Cardiac muscle cell (in vitro differentiated cells and primary cell): ENCODE results near the gene PEAK3. TPM values are rescaled to one million over a fixed set of nuclear protein-coding genes. Genes with fewer than 3 reads are reported as not detected.

Experiments used
- DNase-seq, 2 donors: peaks; one replicate each; pipeline versions ENCODE4 v3.0.0 to v3.0.0-alpha.2; 2010 to 2017; ENCODE audit warnings: low read depth in 1 of 2, low spot score in 1 of 2
- H3K27ac ChIP-seq: fragments of 200-600 bp; sonication (generic); 2 replicates; pipeline ENCODE4 v1.5.1; 2016
- H3K27me3 ChIP-seq: fragments of 200-600 bp; sonication (generic); 2 replicates; pipeline ENCODE4 v1.6.0; 2016; ENCODE audit warnings: control low read depth
- H3K36me3 ChIP-seq: fragments of 200-600 bp; sonication (generic); 2 replicates; pipeline ENCODE4 v1.5.1; 2016; ENCODE audit warnings: control low read depth
- H3K4me1 ChIP-seq: fragments of 200-600 bp; sonication (generic); 2 replicates; pipeline ENCODE4 v1.8.1; 2017; ENCODE audit warnings: low read depth, mild to moderate bottlenecking, mixed run types
- H3K4me3 ChIP-seq: fragments of 200-600 bp; sonication (generic); 2 replicates; pipeline ENCODE4 v1.5.1; 2016; ENCODE audit warnings: mild to moderate bottlenecking
- H3K9me3 ChIP-seq: fragments of 200-600 bp; sonication (generic); 2 replicates; pipeline ENCODE4 v1.5.1; 2017; ENCODE audit warnings: low read depth, mild to moderate bottlenecking, control low read depth
- CTCF ChIP-seq: IDR thresholded peaks from 2 replicates; pipeline ENCODE4 v1.5.1; 2012; ENCODE audit warnings: low read depth, mild to moderate bottlenecking, low read length
- polyA plus RNA-seq: library from polyadenylated mRNA; unstranded; fragments of >200 nt; fragmentation: Nextera tagmentation; extraction: Ambion mirVana; gene quantifications from 2 replicates; pipeline ENCODE4 v1.2.1, GENCODE V29; 2016
- total RNA-seq: library from RNA; depleted of rRNA; stranded (reverse); fragments of >200 nt; gene quantifications from 2 replicates; pipeline ENCODE4 v1.2.3, GENCODE V29; 2016

The PEAK3 gene
- total and polyA plus RNA-seq, 2 experiments from 2014 or later, result 0.06 to 0.48 TPM

GRCh38 chr19:2253106-2254063, 28.6 kb downstream of the PEAK3 start:
- DNase-seq, result peak in 1 of 2 donors; percentile 59
- Histone ChIP-seq H3K27me3 (peaks cover 24% of the 10 kb centered on the region), H3K27ac (no peak overlapping the region), H3K9me3 (no peaks in the 10 kb centered on the region), H3K4me1 (peaks cover 3% of the 10 kb centered on the region), H3K36me3 (no peaks in the 10 kb centered on the region), H3K4me3 (peak overlapping the region; percentile 22)
- peak; percentile 19 for TF ChIP-seq CTCF

GRCh38 chr19:2252797-2253105, 29.2 kb downstream of the PEAK3 start:
- peaks cover 24% of the 10 kb centered on the region for H3K27me3 ChIP-seq
- no peaks in the 10 kb centered on the region for H3K9me3 ChIP-seq
- no peak for DNase-seq
- no peak overlapping the region for H3K4me3 ChIP-seq
- H3K4me1 ChIP-seq, result peaks cover 3% of the 10 kb centered on the region
- no peak for TF ChIP-seq CTCF
- H3K27ac ChIP-seq, result no peak overlapping the region
- H3K36me3 ChIP-seq, result peaks cover 3% of the 10 kb centered on the region

- no peak for TF ChIP-seq CTCF
- DNase-seq, result no peak
- Histone ChIP-seq H3K36me3 (peaks cover 7% of the 10 kb centered on the region), H3K27ac (no peak overlapping the region), H3K9me3 (no peaks in the 10 kb centered on the region), H3K4me3 (no peak overlapping the region), H3K27me3 (peaks cover 24% of the 10 kb centered on the region), H3K4me1 (peaks cover 3% of the 10 kb centered on the region)
Measured at GRCh38 chr19:2252055-2252796, 29.7 kb downstream of the PEAK3 start.

GRCh38 chr19:2251106-2252054, 30.6 kb downstream of the PEAK3 start:
- H3K27me3 ChIP-seq, result peaks cover 24% of the 10 kb centered on the region

More at GRCh38 chr19:2251106-2252054, 30.6 kb downstream of the PEAK3 start:
- H3K36me3 ChIP-seq, result peaks cover 15% of the 10 kb centered on the region
- no peak overlapping the region for H3K4me3 ChIP-seq
- no peaks in the 10 kb centered on the region for H3K9me3 ChIP-seq
- H3K4me1 ChIP-seq, result peaks cover 3% of the 10 kb centered on the region
- no peak for TF ChIP-seq CTCF
- no peak for DNase-seq
- no peak overlapping the region for H3K27ac ChIP-seq
